Trophoblast cell (in vitro differentiated cells and primary cell): ENCODE results near the gene NCAPD3.
A peak's percentile ranks its signal among the peaks of the same experiment; 100 is the strongest.

ENCODE experiments used
- DNase-seq, 2 donors: peaks; one replicate each; pipeline ENCODE4 v3.0.0-alpha.2; 2016
- H2AFZ ChIP-seq: 2 replicates; pipeline ENCODE4 v1.6.1; 2013; ENCODE audit warnings: low read length, moderate library complexity, mild to moderate bottlenecking; ENCODE audit not compliant: insufficient read depth, poor library complexity
- H2AK5ac ChIP-seq: 2 replicates; pipeline ENCODE4 v1.6.1; 2013; ENCODE audit warnings: mild to moderate bottlenecking, low read length
- H2BK120ac ChIP-seq: 2 replicates; pipeline ENCODE4 v1.6.1; 2013; ENCODE audit warnings: low read length, mild to moderate bottlenecking, moderate library complexity; ENCODE audit not compliant: insufficient read depth, poor library complexity
- H2BK12ac ChIP-seq: 2 replicates; pipeline ENCODE4 v1.6.1; 2013; ENCODE audit warnings: mild to moderate bottlenecking, low read length, moderate library complexity
- H2BK5ac ChIP-seq: 2 replicates; pipeline ENCODE4 v1.6.1; 2013; ENCODE audit warnings: low read length, low read depth, moderate library complexity, mild to moderate bottlenecking; ENCODE audit not compliant: poor library complexity
- H3K14ac ChIP-seq: 2 replicates; pipeline ENCODE4 v1.6.1; 2013; ENCODE audit warnings: mild to moderate bottlenecking, low read length
- H3K18ac ChIP-seq: 2 replicates; pipeline ENCODE4 v1.6.1; 2013; ENCODE audit warnings: mild to moderate bottlenecking, low read length
- H3K23ac ChIP-seq: 2 replicates; pipeline ENCODE4 v1.6.1; 2013; ENCODE audit warnings: low read length
- H3K27ac ChIP-seq: 2 replicates; pipeline ENCODE4 v1.5.1; 2013; ENCODE audit warnings: low read depth, mild to moderate bottlenecking, inconsistent platforms, low read length, moderate library complexity
- H3K27me3 ChIP-seq: 2 replicates; pipeline ENCODE4 v1.6.1; 2013; ENCODE audit warnings: inconsistent platforms, mild to moderate bottlenecking, low read length, moderate library complexity; ENCODE audit not compliant: insufficient read depth
- H3K36me3 ChIP-seq, 2 experiments: 1 replicate in 1 of 2; 2 replicates in 1 of 2; pipeline ENCODE4 v1.6.1; 2013; ENCODE audit warnings: low read length in 2 of 2, mild to moderate bottlenecking in 2 of 2, moderate library complexity in 1 of 2; ENCODE audit not compliant: insufficient read depth in 2 of 2, control insufficient read depth in 1 of 2
- H3K4ac ChIP-seq: 2 replicates; pipeline ENCODE4 v1.6.1; 2013; ENCODE audit warnings: low read depth, mild to moderate bottlenecking, low read length, moderate library complexity
- H3K4me1 ChIP-seq, 2 experiments: 1 replicate in 1 of 2; 2 replicates in 1 of 2; pipeline ENCODE4 v1.6.1; 2013; ENCODE audit warnings: low read length in 2 of 2, mild to moderate bottlenecking in 2 of 2, moderate library complexity in 1 of 2; ENCODE audit not compliant: insufficient read depth in 2 of 2, control insufficient read depth in 1 of 2
- H3K4me2 ChIP-seq: 2 replicates; pipeline ENCODE4 v1.6.1; 2013; ENCODE audit warnings: inconsistent platforms, mild to moderate bottlenecking, low read length, moderate library complexity
- H3K4me3 ChIP-seq: 2 replicates; pipeline ENCODE4 v1.5.1; 2013; ENCODE audit warnings: mild to moderate bottlenecking, low read depth, low read length, inconsistent platforms
- H3K79me1 ChIP-seq: one replicate; pipeline ENCODE4 v1.6.1; 2013; ENCODE audit warnings: low read length
- H3K79me2 ChIP-seq: 2 replicates; pipeline ENCODE4 v1.6.1; 2013; ENCODE audit warnings: low read length, mild to moderate bottlenecking; ENCODE audit not compliant: control insufficient read depth, insufficient read depth, poor library complexity
- H3K9ac ChIP-seq: 2 replicates; pipeline ENCODE4 v1.6.1; 2013; ENCODE audit warnings: mild to moderate bottlenecking, low read length
- H3K9me3 ChIP-seq: 2 replicates; pipeline ENCODE4 v1.6.1; 2013; ENCODE audit warnings: low read depth, mild to moderate bottlenecking, control low read depth, inconsistent platforms, low read length; ENCODE audit not compliant: insufficient read depth
- H4K12ac ChIP-seq: 2 replicates; pipeline ENCODE4 v1.6.1; 2013; ENCODE audit warnings: low read depth, mild to moderate bottlenecking, low read length, moderate library complexity
- H4K8ac ChIP-seq: 2 replicates; pipeline ENCODE4 v1.6.1; 2013; ENCODE audit warnings: low read depth, mild to moderate bottlenecking, low read length, moderate library complexity
- H4K91ac ChIP-seq: one replicate; pipeline ENCODE4 v1.6.1; 2013; ENCODE audit warnings: low read depth, mild to moderate bottlenecking, low read length, moderate library complexity
- WGBS: extraction: QIAGEN DNeasy Blood & Tissue Kit; methylation state at CpG from one replicate; pipeline ENCODE4 v1.1.7; 2013; ENCODE audit warnings: missing lambda C conversion rate; ENCODE audit not compliant: insufficient read length, insufficient coverage; ENCODE audit errors: extremely low coverage; 5-methylcytosine and 5-hydroxymethylcytosine counted together

NCAPD3 gene

DNA sequence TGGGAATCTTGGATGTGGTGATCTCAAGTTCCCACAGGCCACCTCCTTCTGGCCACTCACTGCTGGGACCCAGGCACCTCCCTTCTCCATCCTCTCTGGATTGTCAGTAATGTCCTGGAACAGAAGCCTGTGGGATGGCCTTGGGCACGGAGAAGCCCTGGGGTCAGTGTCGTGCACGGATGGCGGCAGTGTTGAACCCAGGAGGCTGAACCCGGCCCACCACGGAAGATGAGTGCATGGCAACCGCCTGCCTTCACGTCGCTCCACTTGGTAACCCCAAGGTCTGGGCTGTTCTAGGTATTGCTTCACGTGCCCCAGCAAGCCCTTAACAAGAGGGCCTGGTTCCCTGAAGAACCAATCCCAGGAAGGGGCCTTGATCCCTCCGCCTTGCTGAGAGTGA, 22.3 kb upstream of the NCAPD3 start:
- Histone ChIP-seq H3K27ac (no peak overlapping the region), H2BK120ac (no peak overlapping the region), H3K4me3 (no peak overlapping the region), H3K4ac (no peak overlapping the region), H3K14ac (no peak overlapping the region), H3K23ac (no peak overlapping the region), H3K79me1 (no peaks in the 10 kb centered on the region), H3K4me2 (no peak overlapping the region), H3K9me3 (no peaks in the 10 kb centered on the region), H2BK12ac (no peak overlapping the region), H2AK5ac (no peak overlapping the region), H3K9ac (no peak overlapping the region), H4K91ac (no peak overlapping the region), H2AFZ (no peak overlapping the region), H3K27me3 (no peaks in the 10 kb centered on the region), H4K8ac (no peak overlapping the region), H3K4me1 (peaks cover 0 to 4% of the 10 kb centered on the region in 2 experiments), H2BK5ac (no peak overlapping the region), H3K36me3 (peaks cover 32 to 58% of the 10 kb centered on the region in 2 experiments), H4K12ac (no peak overlapping the region), H3K18ac (no peak overlapping the region), H3K79me2 (no peaks in the 10 kb centered on the region)
- no CpG with 5 or more reads among the region's 11 CpGs for WGBS
- DNase-seq = no peak

DNA sequence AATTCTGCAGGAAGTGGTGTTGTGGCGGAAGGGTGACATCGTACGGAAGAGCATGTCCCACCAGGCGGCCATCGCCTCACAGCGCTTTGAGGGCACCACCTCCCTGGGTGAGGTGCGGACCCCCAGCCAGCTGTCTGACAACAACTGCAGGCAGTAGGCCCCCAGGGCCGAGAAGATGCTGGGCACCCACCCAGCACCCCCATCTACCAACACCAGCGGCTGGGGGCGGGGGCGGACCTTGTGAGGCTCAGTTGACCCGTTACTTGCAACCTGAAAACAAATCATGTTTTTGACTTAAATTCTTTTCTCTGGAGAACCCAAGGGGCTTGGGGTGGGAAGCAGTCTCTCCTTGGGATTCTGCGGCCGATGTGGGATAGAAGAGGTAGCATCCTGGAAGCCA, 21.7 kb upstream of the NCAPD3 start:
- Histone ChIP-seq H4K91ac (no peak overlapping the region), H3K4ac (no peak overlapping the region), H3K4me2 (no peak overlapping the region), H3K27ac (no peak overlapping the region), H3K18ac (no peak overlapping the region), H3K79me2 (no peaks in the 10 kb centered on the region), H3K4me3 (no peak overlapping the region), H2AFZ (no peak overlapping the region), H3K4me1 (peaks cover 0 to 4% of the 10 kb centered on the region in 2 experiments), H3K79me1 (no peaks in the 10 kb centered on the region), H4K12ac (no peak overlapping the region), H3K14ac (no peak overlapping the region), H3K36me3 (peaks cover 34 to 60% of the 10 kb centered on the region in 2 experiments), H3K27me3 (no peaks in the 10 kb centered on the region), H3K23ac (no peak overlapping the region), H2AK5ac (no peak overlapping the region), H2BK5ac (no peak overlapping the region), H4K8ac (no peak overlapping the region), H2BK12ac (no peak overlapping the region), H3K9ac (no peak overlapping the region), H2BK120ac (no peak overlapping the region), H3K9me3 (no peaks in the 10 kb centered on the region)
- no peak for DNase-seq
- no CpG with 5 or more reads among the region's 14 CpGs for WGBS

- no peak overlapping the region for H2BK12ac ChIP-seq
- H4K8ac ChIP-seq = no peak overlapping the region
- no peak overlapping the region for H2AK5ac ChIP-seq
Measured at GRCh38 chr11:134244593-134244992, 20.8 kb upstream of the NCAPD3 start.

GRCh38 chr11:134243913-134244312, 20.1 kb upstream of the NCAPD3 start:
- H2AK5ac ChIP-seq = no peak overlapping the region
- H3K4me3 ChIP-seq = no peak overlapping the region
- no peak overlapping the region for H3K4me2 ChIP-seq
- H4K8ac ChIP-seq = no peak overlapping the region
- no peak overlapping the region for H3K27ac ChIP-seq
- no peak overlapping the region for H3K9ac ChIP-seq
- no peaks in the 10 kb centered on the region for H3K79me1 ChIP-seq
- no peak for DNase-seq
- no peak overlapping the region for H2BK5ac ChIP-seq
- no peak overlapping the region for H3K23ac ChIP-seq
- no peak overlapping the region for H2BK12ac ChIP-seq
- H4K91ac ChIP-seq = no peak overlapping the region
- no peak overlapping the region for H4K12ac ChIP-seq
- H3K4me1 ChIP-seq = peaks cover 0 to 4% of the 10 kb centered on the region in 2 experiments
- no peak overlapping the region for H3K4ac ChIP-seq
- H3K27me3 ChIP-seq = no peaks in the 10 kb centered on the region
- no peak overlapping the region for H2BK120ac ChIP-seq
- H3K9me3 ChIP-seq = no peaks in the 10 kb centered on the region
- no peaks in the 10 kb centered on the region for H3K79me2 ChIP-seq
- no peak overlapping the region for H2AFZ ChIP-seq
- no peak overlapping the region for H3K14ac ChIP-seq
- no peak overlapping the region for H3K18ac ChIP-seq
- WGBS = no CpG with 5 or more reads among the region's 4 CpGs
- peaks cover 36 to 60% of the 10 kb centered on the region in 2 experiments for H3K36me3 ChIP-seq

More at GRCh38 chr11:134244593-134244992, 20.8 kb upstream of the NCAPD3 start:
- Histone ChIP-seq H3K27ac (no peak overlapping the region), H3K4me1 (peaks cover 0 to 4% of the 10 kb centered on the region in 2 experiments), H3K4ac (no peak overlapping the region), H4K12ac (no peak overlapping the region), H2BK5ac (no peak overlapping the region), H2BK120ac (no peak overlapping the region), H3K27me3 (no peaks in the 10 kb centered on the region), H3K4me2 (no peak overlapping the region), H3K9ac (no peak overlapping the region), H3K4me3 (no peak overlapping the region), H3K14ac (no peak overlapping the region), H2AFZ (no peak overlapping the region), H3K79me1 (no peaks in the 10 kb centered on the region), H3K18ac (no peak overlapping the region), H3K9me3 (no peaks in the 10 kb centered on the region), H4K91ac (no peak overlapping the region), H3K79me2 (no peaks in the 10 kb centered on the region), H3K23ac (no peak overlapping the region), H3K36me3 (peaks cover 34 to 62% of the 10 kb centered on the region in 2 experiments)
- peak in 1 of 2 donors; percentile 48 for DNase-seq
- no CpG with 5 or more reads among the region's 7 CpGs for WGBS
